ACC112 (cell line): ENCODE results near the gene AKAP12.

Experiments used
- H2AFZ ChIP-seq: fragments of 200-600 bp; sonication (generic); one replicate; pipeline ENCODE4 v1.6.0; 2017; ENCODE audit warnings: antibody characterized with exemption, low read length; ENCODE audit not compliant: unreplicated experiment
- H3K27ac ChIP-seq: fragments of 200-600 bp; sonication (generic); 2 replicates; pipeline ENCODE4 v1.5.1; 2014; ENCODE audit warnings: low read depth, mild to moderate bottlenecking, antibody characterized with exemption, low read length, moderate library complexity
- H3K27me3 ChIP-seq: fragments of 200-600 bp; sonication (generic); 2 replicates; pipeline ENCODE4 v1.6.1; 2014; ENCODE audit warnings: mild to moderate bottlenecking, antibody characterized with exemption, low read length, moderate library complexity, mixed read lengths; ENCODE audit not compliant: insufficient read depth
- H3K36me3 ChIP-seq: fragments of 200-600 bp; sonication (generic); 2 replicates; pipeline ENCODE4 v1.6.1; 2016; ENCODE audit warnings: mild to moderate bottlenecking, antibody characterized with exemption, low read length, moderate library complexity, mixed read lengths; ENCODE audit not compliant: insufficient read depth
- H3K4me1 ChIP-seq: fragments of 200-600 bp; sonication (generic); one replicate; pipeline ENCODE4 v1.6.1; 2016; ENCODE audit warnings: low read length, mixed read lengths; ENCODE audit not compliant: insufficient read depth, unreplicated experiment, control insufficient read depth
- H3K4me3 ChIP-seq: fragments of 200-600 bp; sonication (generic); 2 replicates; pipeline ENCODE4 v1.5.1; 2014; ENCODE audit warnings: mild to moderate bottlenecking, low read depth, low read length
- H3K79me2 ChIP-seq: fragments of 200-600 bp; sonication (generic); one replicate; pipeline ENCODE4 v1.6.0; 2016; ENCODE audit warnings: low read length; ENCODE audit not compliant: control insufficient read depth, unreplicated experiment, insufficient read depth

The AKAP12 gene

DNA sequence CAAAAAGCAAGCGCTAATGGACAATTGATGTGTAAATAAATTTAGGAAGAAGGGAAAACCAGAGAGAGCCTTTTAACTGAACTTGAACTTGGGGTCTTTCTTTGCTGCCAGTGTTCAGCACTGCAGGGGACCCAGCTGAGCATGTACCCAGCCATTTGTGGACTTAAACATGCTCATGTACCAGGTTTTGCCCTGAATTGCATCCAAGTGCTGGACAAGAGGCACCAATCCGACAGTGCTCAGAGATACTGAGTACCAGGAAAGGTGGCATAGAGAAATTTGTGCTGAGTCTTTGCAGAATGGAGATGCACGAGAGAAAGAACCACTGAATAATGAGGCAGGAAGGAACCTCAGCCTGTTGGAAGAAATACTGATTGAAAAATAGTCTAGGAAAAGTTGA is 16.0 kb downstream of the AKAP12 start:
- Histone ChIP-seq H3K79me2 (peaks cover 68% of the 10 kb centered on the region), H3K27ac (no peak overlapping the region), H3K4me1 (peaks cover 29% of the 10 kb centered on the region), H3K27me3 (no peaks in the 10 kb centered on the region), H3K4me3 (no peak overlapping the region), H2AFZ (no peak overlapping the region), H3K36me3 (no peaks in the 10 kb centered on the region)

DNA sequence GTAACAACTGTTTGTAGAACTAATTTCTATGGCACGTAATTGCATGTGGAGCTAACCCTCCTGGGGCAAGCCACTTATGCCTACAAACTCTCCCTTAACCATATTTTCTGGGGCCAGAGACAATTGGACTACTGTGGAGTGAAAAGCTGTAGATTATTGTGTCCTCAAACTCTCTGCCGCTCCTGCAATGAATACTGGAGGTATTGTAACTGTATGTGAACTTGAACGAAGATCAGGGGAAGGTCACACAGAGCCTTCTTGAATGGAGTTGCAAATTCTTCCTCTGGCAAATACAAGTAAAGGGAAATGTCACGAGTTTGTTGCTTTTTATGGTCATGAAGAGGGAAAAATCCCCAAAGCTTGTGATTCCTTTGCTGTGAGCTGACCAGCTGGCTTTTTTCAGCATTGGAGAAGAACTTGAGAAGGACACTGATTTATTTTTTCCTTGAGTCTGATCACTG is 18.2 kb downstream of the AKAP12 start:
- peaks cover 55% of the 10 kb centered on the region for H3K79me2 ChIP-seq
- H3K4me1 ChIP-seq: peaks cover 26% of the 10 kb centered on the region

DNA sequence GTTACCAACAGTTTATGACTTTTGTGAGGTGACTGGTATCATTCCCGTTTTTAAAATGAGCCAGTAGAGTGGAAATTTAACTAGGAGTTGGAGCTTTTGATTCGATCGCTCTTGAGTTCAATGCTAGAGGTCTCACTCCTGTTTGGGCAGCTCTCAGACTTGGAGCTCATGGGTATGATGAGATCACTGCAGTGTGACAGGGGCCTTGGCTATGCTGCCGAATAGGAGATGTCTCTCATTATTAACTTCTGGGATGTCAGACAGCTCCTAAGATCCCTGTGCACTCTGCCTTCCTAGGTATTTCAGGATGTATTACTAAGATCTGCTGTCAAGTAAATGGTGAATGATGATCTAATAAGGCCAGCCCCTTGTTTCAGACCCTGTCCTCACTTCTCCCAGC is 20.4 kb downstream of the AKAP12 start:
- Histone ChIP-seq H3K36me3 (no peaks in the 10 kb centered on the region), H3K27me3 (no peaks in the 10 kb centered on the region), H3K79me2 (peaks cover 47% of the 10 kb centered on the region), H3K27ac (no peak overlapping the region), H2AFZ (no peak overlapping the region), H3K4me3 (no peak overlapping the region), H3K4me1 (peaks cover 10% of the 10 kb centered on the region)

More for the DNA sequence above, 18.2 kb downstream of the AKAP12 start:
- H3K4me3 ChIP-seq: no peak overlapping the region
- no peaks in the 10 kb centered on the region for H3K36me3 ChIP-seq
- peak overlapping the region; percentile 45; the same call in 1 of the 2 replicates for H3K27ac ChIP-seq
- no peak overlapping the region for H2AFZ ChIP-seq
- no peaks in the 10 kb centered on the region for H3K27me3 ChIP-seq

DNA sequence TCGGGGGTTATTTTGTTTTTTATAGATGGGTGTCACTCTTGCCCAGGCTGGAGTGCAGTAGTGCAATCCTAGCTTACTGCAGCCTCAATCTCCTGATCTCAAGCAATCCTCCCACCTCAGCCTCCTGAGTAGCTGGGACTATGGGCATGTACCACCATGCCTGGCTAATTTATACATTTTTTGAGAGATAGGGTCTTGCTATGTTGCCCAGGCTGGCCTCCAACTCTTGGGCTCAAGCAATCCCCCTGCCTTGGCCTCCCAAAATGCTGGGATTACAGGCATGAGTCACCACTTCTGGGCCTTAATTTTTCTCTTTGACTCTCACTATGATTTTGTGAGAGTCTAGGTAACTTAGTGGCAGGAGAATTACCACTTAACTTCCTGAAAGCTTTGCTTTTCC is 23.3 kb downstream of the AKAP12 start:
- Histone ChIP-seq H3K4me1 (peaks cover 14% of the 10 kb centered on the region), H3K4me3 (no peak overlapping the region), H3K27me3 (no peaks in the 10 kb centered on the region), H3K79me2 (peaks cover 56% of the 10 kb centered on the region), H2AFZ (no peak overlapping the region), H3K27ac (no peak overlapping the region), H3K36me3 (no peaks in the 10 kb centered on the region)

DNA sequence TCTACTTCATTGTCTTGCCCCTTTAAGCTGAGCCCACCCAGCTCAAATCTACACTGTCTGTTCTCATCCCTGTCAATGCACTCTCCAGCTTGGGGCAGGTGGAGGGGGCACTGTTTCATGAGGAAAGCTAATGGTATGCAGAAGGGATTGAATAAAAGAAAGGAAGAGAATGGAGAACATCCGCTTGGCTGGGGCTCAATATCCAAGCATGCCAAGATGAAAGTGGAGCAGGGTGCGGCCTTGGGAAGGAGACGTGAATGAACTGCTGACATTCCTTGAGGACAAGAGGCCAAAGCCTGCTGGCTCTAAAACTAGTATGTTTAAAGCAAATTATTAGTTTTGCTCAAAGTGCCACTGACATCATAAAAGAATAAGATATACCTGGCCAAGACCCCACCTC is 24.2 kb downstream of the AKAP12 start:
- no peaks in the 10 kb centered on the region for H3K36me3 ChIP-seq
- H2AFZ ChIP-seq: no peak overlapping the region
- peaks cover 17% of the 10 kb centered on the region for H3K4me1 ChIP-seq
- no peak overlapping the region for H3K27ac ChIP-seq
- H3K4me3 ChIP-seq: no peak overlapping the region
- H3K79me2 ChIP-seq: peaks cover 52% of the 10 kb centered on the region
- no peaks in the 10 kb centered on the region for H3K27me3 ChIP-seq

DNA sequence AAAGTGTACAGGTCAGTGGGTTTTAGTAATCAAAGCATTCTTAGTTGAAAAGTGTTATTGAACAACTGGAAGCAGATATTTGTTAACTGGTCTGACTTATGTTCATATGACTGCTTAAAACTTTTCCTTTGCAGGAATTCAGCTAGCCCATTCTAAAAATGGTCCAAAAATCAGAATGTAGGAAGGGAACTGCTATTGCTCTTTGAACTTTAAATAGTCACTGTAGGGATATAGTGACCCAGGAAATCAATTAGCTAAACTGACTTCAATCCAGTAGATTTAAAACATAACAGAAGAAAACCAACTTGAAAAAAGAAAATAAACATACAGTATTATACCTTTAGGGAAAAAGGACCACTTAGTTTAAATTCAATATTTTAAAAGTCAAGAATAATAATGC is 25.5 kb downstream of the AKAP12 start:
- Histone ChIP-seq H3K79me2 (peaks cover 50% of the 10 kb centered on the region), H3K27ac (no peak overlapping the region), H3K4me3 (no peak overlapping the region), H3K36me3 (no peaks in the 10 kb centered on the region), H3K4me1 (peaks cover 26% of the 10 kb centered on the region), H3K27me3 (no peaks in the 10 kb centered on the region), H2AFZ (no peak overlapping the region)

DNA sequence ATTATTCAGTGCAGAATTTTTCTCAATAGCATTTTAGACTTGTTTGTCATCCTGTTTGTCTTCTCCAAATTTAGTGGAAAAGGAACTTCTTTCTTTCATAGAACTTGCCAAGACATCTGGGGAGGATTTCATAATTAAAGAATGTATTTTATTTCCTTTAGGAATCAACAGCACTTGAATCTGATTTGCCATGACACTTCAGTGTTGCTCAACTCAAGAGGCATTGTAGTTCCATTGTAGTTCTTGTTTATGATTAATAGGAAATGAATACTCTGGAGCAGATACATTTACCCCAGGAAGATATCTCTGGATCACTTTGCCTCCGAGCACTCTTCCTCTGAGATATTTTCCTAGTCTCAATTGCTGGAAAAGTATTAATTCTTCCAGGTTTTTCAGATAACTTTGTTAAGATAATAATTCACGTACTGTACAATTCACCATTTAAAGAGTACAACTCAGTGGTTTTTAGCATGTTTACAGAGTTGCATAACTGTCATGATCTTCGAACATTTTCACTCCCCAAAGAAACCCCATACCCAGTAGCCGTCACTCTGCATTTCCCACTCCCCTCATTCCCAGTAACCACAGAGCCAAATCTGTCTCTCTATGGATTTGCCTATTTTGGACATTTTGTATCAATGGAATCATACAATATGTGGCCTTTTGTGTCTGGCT is 29.7 kb downstream of the AKAP12 start:
- Histone ChIP-seq H3K27ac (peak overlapping the region; percentile 63), H3K4me1 (peaks cover 30% of the 10 kb centered on the region), H3K36me3 (no peaks in the 10 kb centered on the region), H3K79me2 (peaks cover 69% of the 10 kb centered on the region), H2AFZ (peak overlapping the region; percentile 65), H3K4me3 (peak overlapping the region; percentile 22), H3K27me3 (no peaks in the 10 kb centered on the region)

GRCh38 chr6:151275121-151275520 is 35.4 kb downstream of the AKAP12 start:
- Histone ChIP-seq H2AFZ (no peak overlapping the region), H3K27ac (no peak overlapping the region), H3K4me1 (peaks cover 22% of the 10 kb centered on the region), H3K27me3 (no peaks in the 10 kb centered on the region), H3K4me3 (no peak overlapping the region), H3K36me3 (no peaks in the 10 kb centered on the region), H3K79me2 (peaks cover 77% of the 10 kb centered on the region)

DNA sequence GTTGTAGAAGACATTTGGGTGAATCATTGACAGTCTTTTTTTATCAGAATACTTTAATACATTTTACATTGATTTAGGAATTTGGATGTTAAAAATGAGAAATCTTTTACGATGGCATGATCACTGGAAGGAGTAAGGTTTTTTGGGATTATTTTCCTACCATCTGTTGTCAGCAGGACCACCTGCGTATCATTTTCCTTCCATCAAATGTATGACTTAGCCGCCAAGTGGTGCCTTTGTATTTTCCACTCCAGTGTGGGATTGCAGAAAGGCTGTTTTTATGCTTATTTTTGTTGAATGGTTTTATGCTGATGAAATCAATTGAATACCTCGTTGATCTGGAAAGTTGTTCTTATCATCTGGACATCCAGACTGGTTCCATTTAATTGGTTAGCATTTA is 35.8 kb downstream of the AKAP12 start:
- no peaks in the 10 kb centered on the region for H3K36me3 ChIP-seq
- no peaks in the 10 kb centered on the region for H3K27me3 ChIP-seq
- no peak overlapping the region for H2AFZ ChIP-seq
- no peak overlapping the region for H3K4me3 ChIP-seq
- peaks cover 72% of the 10 kb centered on the region for H3K79me2 ChIP-seq
- H3K4me1 ChIP-seq: peaks cover 18% of the 10 kb centered on the region
- no peak overlapping the region; the same call in 1 of the 2 replicates for H3K27ac ChIP-seq

DNA sequence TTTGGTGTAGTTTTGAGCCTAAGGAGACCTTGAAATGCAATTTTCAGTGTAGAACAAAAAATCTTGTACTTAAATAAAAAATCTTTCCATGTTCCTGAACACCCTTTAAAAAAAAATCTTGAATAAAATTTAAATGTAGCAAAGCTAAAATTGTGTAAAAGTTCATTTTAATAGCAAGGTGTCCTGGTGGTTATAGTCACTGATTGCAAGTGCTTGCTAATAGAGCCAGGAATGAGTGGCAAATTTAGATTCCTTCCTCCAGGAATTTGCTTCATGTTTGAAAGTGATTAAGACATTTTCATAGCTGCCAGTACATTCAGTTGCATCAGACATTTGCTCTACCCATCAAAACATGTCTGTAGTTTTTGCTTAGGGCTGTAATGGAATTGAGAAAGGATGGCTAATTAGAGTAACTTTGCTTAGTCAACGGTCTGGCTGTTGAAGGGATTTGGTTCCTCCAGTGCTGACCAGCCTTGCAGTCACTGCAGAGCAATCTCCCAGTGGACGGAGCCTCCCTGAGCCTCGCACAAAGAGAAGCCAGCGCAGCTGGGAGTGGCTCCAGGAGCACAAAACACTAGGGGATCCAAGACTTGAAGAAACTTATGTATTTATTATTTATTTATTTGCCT is 36.5 kb downstream of the AKAP12 start:
- Histone ChIP-seq H3K4me3 (no peak overlapping the region), H3K27me3 (no peaks in the 10 kb centered on the region), H3K79me2 (peaks cover 72% of the 10 kb centered on the region), H2AFZ (no peak overlapping the region), H3K27ac (peak overlapping the region; percentile 24), H3K4me1 (peaks cover 14% of the 10 kb centered on the region), H3K36me3 (no peaks in the 10 kb centered on the region)

- no peak overlapping the region for H2AFZ ChIP-seq
- H3K4me3 ChIP-seq: no peak overlapping the region
- H3K27me3 ChIP-seq: no peaks in the 10 kb centered on the region
- H3K36me3 ChIP-seq: no peaks in the 10 kb centered on the region
- H3K4me1 ChIP-seq: peaks cover 27% of the 10 kb centered on the region
- no peak overlapping the region for H3K27ac ChIP-seq
- peaks cover 74% of the 10 kb centered on the region for H3K79me2 ChIP-seq
These were observed 40.1 kb downstream of the AKAP12 start for GRCh38 chr6:151279891-151280290.
